ENCODE measurements around the gene SPATS2L. TPM values are rescaled to one million over a fixed set of nuclear protein-coding genes. Genes with fewer than 3 reads are reported as not detected.

The SPATS2L gene
- total RNA-seq, 1 donor from 2014 or later, result 44.2 TPM

DNA sequence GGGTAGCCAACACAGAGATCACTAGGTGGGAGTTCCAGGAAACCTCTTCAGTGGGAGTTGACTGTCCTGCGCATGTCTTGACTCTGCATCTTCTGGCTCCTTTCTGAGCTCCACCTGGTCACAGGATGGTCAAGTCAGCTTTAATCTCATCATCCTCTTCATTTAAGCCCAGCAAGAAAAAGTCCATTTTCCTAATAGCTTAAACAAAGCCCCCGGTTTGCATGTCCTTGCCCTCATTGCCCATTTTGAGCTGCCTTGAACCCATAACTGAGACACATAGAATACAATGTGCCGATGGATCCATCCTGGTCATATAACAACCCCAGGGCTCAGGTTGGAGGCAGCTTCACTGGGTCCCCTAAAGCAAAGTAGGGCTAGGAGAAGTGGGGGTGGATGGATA lies 40.8 kb downstream of the SPATS2L start:
- intact Hi-C loops (cut with micrococcal nuclease), result no loop called here

GRCh38 chr2:200348897-200349563 lies 42.5 kb downstream of the SPATS2L start:
- intact Hi-C loops (cut with micrococcal nuclease), result no loop called here

- intact Hi-C loops (cut with micrococcal nuclease), result no loop called here
Observed at GRCh38 chr2:200349868-200350267, 43.4 kb downstream of the SPATS2L start.

DNA sequence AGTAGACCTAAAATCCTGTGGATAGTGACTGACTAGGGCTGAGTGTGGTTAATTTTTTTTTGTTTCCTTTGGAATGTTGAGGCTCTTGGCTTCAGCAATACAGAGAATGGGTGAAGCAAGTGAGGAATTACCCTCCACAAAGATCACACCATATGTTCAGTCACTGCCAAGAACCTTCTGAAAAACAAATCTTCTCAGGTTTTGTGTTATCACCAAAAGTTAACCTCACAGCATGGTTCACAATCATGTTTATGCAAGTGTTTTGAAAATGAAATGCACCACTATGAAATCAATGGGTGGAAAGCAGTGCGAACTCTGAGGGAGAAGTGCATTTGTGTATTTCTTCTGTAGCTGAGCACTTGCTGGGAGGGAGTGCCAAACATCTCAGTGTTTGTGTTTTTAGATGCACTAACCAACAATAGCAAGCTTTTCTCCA lies 44.4 kb downstream of the SPATS2L start:
- intact Hi-C loops (cut with micrococcal nuclease), result no loop called here

- intact Hi-C loops (cut with micrococcal nuclease), result no loop called here
Observed at GRCh38 chr2:200351815-200352214, 45.3 kb downstream of the SPATS2L start.

DNA sequence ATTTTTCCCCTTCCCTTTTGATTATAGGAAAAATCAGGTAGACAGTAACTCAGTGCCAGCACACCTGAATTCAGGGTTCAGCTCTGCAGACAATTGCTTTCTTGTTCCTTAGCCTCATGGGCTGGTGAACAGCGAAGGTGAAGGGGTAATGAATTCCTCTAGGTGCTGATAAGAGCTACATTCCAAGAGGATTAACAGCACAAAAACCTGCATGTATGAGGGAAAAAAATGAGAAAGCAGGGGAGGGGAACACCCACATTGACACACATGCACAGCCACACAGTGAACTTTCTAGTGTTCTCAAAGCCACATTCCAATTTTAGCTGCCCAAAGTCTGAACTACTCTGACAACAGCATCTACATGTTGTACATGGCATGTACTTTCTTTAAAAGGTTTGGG lies 46.1 kb downstream of the SPATS2L start:
- intact Hi-C loops (cut with micrococcal nuclease), result no loop called here

DNA sequence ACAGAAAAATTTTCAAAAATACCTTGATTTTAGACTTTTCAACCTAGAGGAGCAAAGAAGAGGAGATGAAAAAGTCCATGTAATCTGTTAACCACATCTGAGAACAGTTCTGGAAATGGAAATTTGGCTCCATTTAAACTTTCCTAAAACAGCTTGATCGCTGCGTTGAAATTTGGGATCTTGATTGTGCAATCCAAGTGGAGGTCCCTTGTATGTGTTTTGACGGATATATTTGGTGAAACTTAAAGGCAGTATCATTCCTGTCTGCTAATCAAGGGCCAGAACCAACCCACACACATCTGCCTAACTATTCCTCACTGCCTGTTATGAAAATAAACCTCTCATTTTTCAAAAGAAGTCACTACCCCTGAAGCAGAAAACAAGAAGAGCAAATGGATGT lies 46.6 kb downstream of the SPATS2L start:
- intact Hi-C loops (cut with micrococcal nuclease), result no loop called here

- intact Hi-C loops (cut with micrococcal nuclease), result no loop called here
Observed at GRCh38 chr2:200353874-200354273, 47.4 kb downstream of the SPATS2L start.

- intact Hi-C loops (cut with micrococcal nuclease), result no loop called here
Observed at GRCh38 chr2:200354833-200355751, 48.6 kb downstream of the SPATS2L start.

DNA sequence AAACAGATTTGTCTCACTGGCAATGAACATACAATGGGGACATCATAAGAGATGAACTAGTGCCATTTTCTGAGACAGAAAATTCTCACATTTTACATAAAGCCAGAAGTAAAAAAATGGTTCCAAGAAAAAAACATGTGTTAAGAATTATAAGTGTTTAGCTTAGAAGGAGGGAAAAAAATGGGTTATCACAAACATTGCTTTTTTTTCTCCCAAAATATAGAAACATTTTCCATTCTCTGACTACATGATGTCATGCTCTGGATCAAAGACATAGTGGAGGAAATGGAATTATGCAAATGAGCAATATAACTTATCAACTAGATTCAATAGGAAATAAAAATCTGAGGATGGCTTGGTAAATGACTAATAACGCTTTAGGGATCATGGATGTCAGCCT lies 49.8 kb downstream of the SPATS2L start:
- intact Hi-C loops (cut with micrococcal nuclease), result no loop called here

- intact Hi-C loops (cut with micrococcal nuclease), result no loop called here
Observed at GRCh38 chr2:200356857-200357384, 50.4 kb downstream of the SPATS2L start.

GRCh38 chr2:200357845-200358244 lies 51.4 kb downstream of the SPATS2L start:
- intact Hi-C loops (cut with micrococcal nuclease), result no loop called here

- intact Hi-C loops (cut with micrococcal nuclease), result no loop called here
Observed at GRCh38 chr2:200359552-200359951, 53.1 kb downstream of the SPATS2L start.

GRCh38 chr2:200360364-200360763 lies 53.9 kb downstream of the SPATS2L start:
- intact Hi-C loops (cut with micrococcal nuclease), result no loop called here

DNA sequence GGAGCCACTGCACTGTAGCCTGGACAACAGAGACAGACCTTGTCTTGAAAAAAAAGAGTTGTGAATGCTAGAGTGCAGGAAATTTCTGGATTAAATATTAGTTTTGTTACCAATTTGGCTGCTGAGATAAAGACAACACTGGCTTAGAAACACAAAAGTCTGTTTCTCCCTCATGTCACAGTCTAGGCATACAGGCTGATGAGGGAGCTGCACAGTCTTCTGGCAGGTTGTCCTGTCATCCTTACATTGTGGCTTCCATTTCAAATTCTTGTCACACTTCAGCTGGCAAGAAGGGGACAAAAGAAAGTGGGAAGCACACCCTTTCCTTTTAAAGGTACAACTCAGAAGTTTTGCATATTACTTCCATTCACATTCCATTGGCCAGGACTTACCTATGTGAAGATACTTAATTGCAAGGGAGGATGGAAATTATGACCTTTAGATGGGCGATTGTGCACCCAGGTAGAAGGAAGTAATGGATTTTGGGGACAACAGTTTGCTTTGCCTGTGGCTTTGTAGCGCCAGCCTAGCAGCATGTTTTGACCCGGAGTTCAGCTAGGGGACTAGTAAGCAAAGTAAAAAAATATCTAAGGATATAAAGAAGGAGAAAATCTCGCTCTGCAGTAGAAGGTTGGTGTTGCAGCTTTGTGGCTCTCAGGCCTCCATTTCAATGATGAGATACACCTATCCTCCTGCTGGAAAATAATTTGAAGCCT lies 55.9 kb downstream of the SPATS2L start:
- intact Hi-C loops (cut with micrococcal nuclease), result no loop called here

DNA sequence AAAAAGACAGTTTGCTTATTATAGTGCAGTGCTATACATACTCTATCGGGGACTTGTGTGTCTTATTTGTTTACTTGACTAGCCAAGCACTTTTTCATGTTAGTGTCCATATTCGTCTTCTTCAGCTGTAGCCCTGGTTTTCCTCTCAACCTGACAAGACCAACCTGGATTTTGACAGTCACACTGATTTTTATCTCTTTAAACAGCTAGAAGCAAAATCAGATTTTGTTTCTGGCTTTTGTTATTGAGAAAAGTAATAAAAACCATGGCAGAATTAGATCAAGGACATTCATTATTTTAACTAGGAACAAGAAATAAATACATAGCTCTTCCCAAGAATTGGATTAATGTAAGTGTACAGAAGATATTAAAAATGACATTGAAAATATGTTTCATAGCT lies 56.8 kb downstream of the SPATS2L start:
- intact Hi-C loops (cut with micrococcal nuclease), result no loop called here

DNA sequence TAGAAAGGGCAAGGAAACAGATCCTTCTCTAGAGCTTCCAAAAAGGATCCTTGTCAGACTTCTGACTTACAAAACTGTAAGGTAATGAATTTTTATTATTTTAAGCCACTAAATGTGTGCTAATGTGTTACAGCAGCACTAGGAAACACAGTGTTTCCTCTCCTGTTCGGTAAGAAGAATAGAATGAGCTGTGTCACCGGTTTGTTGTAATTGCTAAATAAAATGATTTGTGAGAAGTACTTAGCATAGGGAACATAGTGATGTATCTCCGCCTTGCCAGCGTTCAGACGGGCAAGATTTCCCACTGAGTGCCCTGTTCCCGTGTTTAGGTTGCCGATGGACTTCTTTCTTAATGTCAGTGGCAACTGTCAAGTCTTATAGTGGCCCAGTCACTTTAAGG lies 57.6 kb downstream of the SPATS2L start:
- intact Hi-C loops (cut with micrococcal nuclease), result no loop called here

- intact Hi-C loops (cut with micrococcal nuclease), result no loop called here
Observed at GRCh38 chr2:200364620-200365019, 58.1 kb downstream of the SPATS2L start.

GRCh38 chr2:200365209-200365608 lies 58.7 kb downstream of the SPATS2L start:
- intact Hi-C loops (cut with micrococcal nuclease), result no loop called here

GRCh38 chr2:200367155-200367554 lies 60.7 kb downstream of the SPATS2L start:
- intact Hi-C loops (cut with micrococcal nuclease), result no loop called here

DNA sequence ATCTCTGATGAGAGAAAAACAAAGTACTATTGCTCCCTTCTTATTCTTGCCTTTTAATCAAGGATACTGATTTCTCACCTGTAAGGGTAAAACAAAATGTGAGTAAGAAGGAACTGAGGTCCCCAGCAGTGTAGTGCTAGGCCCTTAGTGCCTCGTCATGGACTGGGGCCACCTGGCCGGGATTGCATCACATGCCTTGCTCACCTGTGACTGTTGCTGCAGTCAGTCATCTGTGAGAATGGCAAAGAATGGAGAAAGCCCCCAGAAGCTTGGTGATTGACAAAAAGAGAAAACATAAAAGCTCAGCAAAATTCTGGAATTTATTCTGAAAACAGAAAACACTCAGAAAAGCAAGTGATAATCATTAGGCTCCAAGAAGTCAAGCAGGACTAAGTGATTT lies 63.4 kb downstream of the SPATS2L start:
- intact Hi-C loops (cut with micrococcal nuclease), result loop anchor here (5.0 kb wide), 3 partner anchors 442 to 518 kb away; partner anchors contain the start of genes BZW1, CLK1 and FTCDNL1

Measured in T-helper 1 cell treated with Interleukin-12 subunit alpha and Interleukin-12 subunit beta and Interleukin-4 antibody, amounts not matched to agents 30 ng/mL and 1 ng/mL, for 36 hours (primary cell).